GM23338 (cell line): ENCODE measurements around the gene KBTBD4. TPM values are rescaled to one million over a fixed set of nuclear protein-coding genes. Genes with fewer than 3 reads are reported as not detected.

Experiments used
- ATAC-seq: fragments of 200-7000 bp; cut with Tn5 transposase; 3 replicates; pipeline ENCODE4 v1.9.1; 2020
- DNase-seq: peaks from one replicate; pipeline ENCODE4 v3.0.0-alpha.2; 2015; ENCODE audit warnings: low spot score
- H2AFZ ChIP-seq: fragments of 200-600 bp; sonication (generic); 2 replicates; pipeline ENCODE4 v1.8.0; 2016; ENCODE audit warnings: antibody characterized with exemption, mild to moderate bottlenecking, moderate library complexity
- H3F3A ChIP-seq: fragments of 200-600 bp; sonication (generic); replicated peaks from 2 replicates; pipeline ENCODE4 v1.8.0; 2017; ENCODE audit warnings: antibody characterized with exemption, mixed run types, low read depth
- H3K27ac ChIP-seq: fragments of 200-600 bp; sonication (generic); 2 replicates; pipeline ENCODE4 v1.6.1; 2016; ENCODE audit warnings: low read depth
- H3K27me3 ChIP-seq: fragments of 200-600 bp; sonication (generic); 2 replicates; pipeline ENCODE4 v1.8.0; 2016; ENCODE audit warnings: mild to moderate bottlenecking, mixed run types, moderate library complexity; ENCODE audit not compliant: insufficient read depth
- H3K36me3 ChIP-seq: fragments of 200-600 bp; sonication (generic); 2 replicates; pipeline ENCODE4 v1.8.0; 2016; ENCODE audit warnings: mild to moderate bottlenecking; ENCODE audit not compliant: insufficient read depth
- H3K4me1 ChIP-seq: fragments of 200-600 bp; sonication (generic); 2 replicates; pipeline ENCODE4 v1.8.0; 2016; ENCODE audit warnings: mild to moderate bottlenecking, moderate library complexity; ENCODE audit not compliant: insufficient read depth
- H3K4me2 ChIP-seq: fragments of 200-600 bp; sonication (generic); 2 replicates; pipeline ENCODE4 v1.7.1; 2017; ENCODE audit warnings: mixed run types
- H3K4me3 ChIP-seq: fragments of 200-600 bp; sonication (generic); 2 replicates; pipeline ENCODE4 v1.6.1; 2016; ENCODE audit warnings: mixed run types
- H3K79me2 ChIP-seq: fragments of 200-600 bp; sonication (generic); replicated peaks from 2 replicates; pipeline ENCODE4 v1.8.0; 2017; ENCODE audit warnings: mild to moderate bottlenecking; ENCODE audit not compliant: insufficient read depth
- H3K9me2 ChIP-seq: fragments of 200-600 bp; sonication (generic); 2 replicates; pipeline ENCODE4 v1.8.0; 2017; ENCODE audit not compliant: insufficient read depth
- H4K20me1 ChIP-seq: fragments of 200-600 bp; sonication (generic); replicated peaks from 2 replicates; pipeline ENCODE4 v1.8.0; 2017; ENCODE audit warnings: mild to moderate bottlenecking; ENCODE audit not compliant: insufficient read depth
- H3K27ac Mint-ChIP-seq: 2 replicates; pipeline ENCODE4 v1.8.0; 2020; ENCODE audit warnings: inconsistent platforms, mild to moderate bottlenecking, moderate library complexity, mixed read lengths
- H3K27me3 Mint-ChIP-seq: 3 replicates; pipeline ENCODE4 v1.8.0; 2022; ENCODE audit warnings: low read depth, mild to moderate bottlenecking, moderate library complexity, mixed read lengths, inconsistent platforms; ENCODE audit not compliant: insufficient read depth, poor library complexity
- H3K36me3 Mint-ChIP-seq: 3 replicates; pipeline ENCODE4 v1.8.0; 2021; ENCODE audit warnings: low read depth, mild to moderate bottlenecking, inconsistent platforms, moderate library complexity, mixed read lengths
- H3K4me1 Mint-ChIP-seq: 3 replicates; pipeline ENCODE4 v1.8.0; 2020; ENCODE audit warnings: mild to moderate bottlenecking, inconsistent platforms, mixed read lengths
- H3K4me3 Mint-ChIP-seq: 3 replicates; pipeline ENCODE4 v1.8.0; 2021; ENCODE audit warnings: moderate library complexity, mild to moderate bottlenecking, inconsistent platforms, mixed read lengths
- H3K9me3 Mint-ChIP-seq: 3 replicates; pipeline ENCODE4 v1.8.0; 2020; ENCODE audit warnings: moderate library complexity, mild to moderate bottlenecking, inconsistent platforms, mixed read lengths
- CREB1 ChIP-seq: fragments of 250-450 bp; sonication (Bioruptor Pico); IDR thresholded peaks from 2 replicates; pipeline ENCODE4 v1.5.0; 2020; ENCODE audit warnings: low read depth, mild to moderate bottlenecking, moderate library complexity
- EZH2 ChIP-seq: fragments of 200-600 bp; sonication (generic); IDR thresholded peaks from one replicate; pipeline ENCODE4 v1.8.0; 2017; ENCODE audit warnings: antibody characterized with exemption, mild to moderate bottlenecking, low read depth; ENCODE audit not compliant: unreplicated experiment
- EZH2phosphoT487 ChIP-seq: fragments of 200-600 bp; sonication (generic); IDR thresholded peaks from one replicate; pipeline ENCODE4 v1.8.1; 2018; ENCODE audit warnings: antibody characterized with exemption; ENCODE audit not compliant: unreplicated experiment
- JUNB ChIP-seq: IDR thresholded peaks from one replicate; pipeline ENCODE4 v1.6.1; 2016; ENCODE audit warnings: antibody characterized with exemption; ENCODE audit not compliant: unreplicated experiment
- NANOG ChIP-seq: IDR thresholded peaks from 2 replicates; pipeline ENCODE4 v1.6.1; 2016; ENCODE audit warnings: antibody characterized with exemption, borderline replicate concordance
- POLR2AphosphoS5 ChIP-seq: IDR thresholded peaks from 2 replicates; pipeline ENCODE4 v1.6.1; 2016; ENCODE audit warnings: antibody characterized with exemption, low read depth
- STAT1 ChIP-seq: IDR thresholded peaks from one replicate; pipeline ENCODE4 v1.6.1; 2016; ENCODE audit warnings: antibody characterized with exemption; ENCODE audit not compliant: unreplicated experiment
- ZNF114 ChIP-seq: fragments of 250-450 bp; sonication (Bioruptor Pico); IDR thresholded peaks from 2 replicates; pipeline ENCODE4 v1.5.0; 2020; ENCODE audit warnings: mild to moderate bottlenecking, moderate library complexity
- ZNF331 ChIP-seq: fragments of 250-450 bp; sonication (Bioruptor Pico); IDR thresholded peaks from 2 replicates; pipeline ENCODE4 v1.5.0; 2020; ENCODE audit warnings: low read depth, mild to moderate bottlenecking, moderate library complexity
- polyA plus RNA-seq: library from polyadenylated mRNA; unstranded; fragments of >200 nt; fragmentation: Nextera tagmentation; extraction: Ambion mirVana; gene quantifications from 2 replicates; pipeline ENCODE4 v1.2.1, GENCODE V29; 2016
- total RNA-seq: library from RNA; depleted of rRNA; stranded (reverse); fragments of >200 nt; shearing (Covaris generic); gene quantifications from 2 replicates; pipeline ENCODE4 v1.2.3, GENCODE V29; 2014
- TF ChIP-seq, protein P1 (sequence below): IDR thresholded peaks from one replicate; pipeline ENCODE4 v1.6.1; 2018; ENCODE audit warnings: antibody characterized with exemption; ENCODE audit not compliant: unreplicated experiment
- TF ChIP-seq, protein P2 (sequence below): IDR thresholded peaks from 2 replicates; pipeline ENCODE4 v1.6.1; 2016; ENCODE audit warnings: antibody characterized with exemption
- TF ChIP-seq, protein P3 (sequence below): fragments of 250-450 bp; sonication (Bioruptor Pico); IDR thresholded peaks from 2 replicates; pipeline ENCODE4 v1.5.0; 2020; ENCODE audit warnings: mild to moderate bottlenecking, moderate library complexity

KBTBD4 gene
- total and polyA plus RNA-seq, 2 experiments from 2014 or later, result 5.8 to 16.6 TPM

DNA sequence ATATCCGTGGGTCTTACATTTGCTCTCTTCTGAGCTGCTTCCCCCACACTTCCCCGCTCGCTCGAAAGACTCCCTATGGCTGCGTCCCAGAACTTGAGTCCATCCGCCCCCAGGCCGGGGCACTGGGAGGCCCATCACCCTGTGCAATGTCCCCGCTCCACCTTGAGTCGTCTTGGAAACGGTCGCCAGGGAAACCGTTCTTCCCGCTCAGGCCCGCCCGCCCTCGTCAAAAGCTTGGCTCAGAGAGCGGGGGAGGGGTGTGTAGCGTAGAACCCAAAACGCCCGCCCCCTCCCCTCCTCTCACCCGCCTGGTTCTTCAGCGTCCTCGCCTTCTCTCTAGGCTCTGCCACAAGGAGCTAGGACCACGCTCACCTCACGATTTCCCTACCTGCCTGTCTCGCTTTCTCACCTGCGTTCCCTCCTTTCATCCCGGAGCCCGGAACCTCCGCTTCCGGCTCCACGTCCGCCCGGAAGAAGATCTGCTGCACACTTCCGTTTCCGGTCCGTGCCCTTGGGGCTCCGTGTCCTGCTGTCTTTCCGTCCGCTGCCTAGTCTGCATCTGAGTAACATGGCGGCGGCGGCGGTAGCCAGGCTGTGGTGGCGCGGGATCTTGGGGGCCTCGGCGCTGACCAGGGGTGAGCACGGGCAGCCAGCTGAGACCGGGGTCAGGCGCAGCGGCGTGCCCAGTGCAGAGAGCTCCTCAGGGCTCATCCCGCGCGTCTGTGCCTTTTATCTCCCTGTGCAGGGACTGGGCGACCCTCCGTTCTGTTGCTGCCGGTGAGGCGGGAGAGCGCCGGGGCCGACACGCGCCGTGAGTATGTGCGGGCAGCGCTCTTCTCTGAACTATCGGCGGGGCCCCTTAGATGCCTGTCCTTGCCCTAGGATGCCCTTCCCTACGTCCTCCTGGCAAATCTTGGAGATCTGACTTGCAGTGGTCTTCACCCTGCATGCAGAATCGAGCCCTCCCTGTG lies at the start of gene KBTBD4, which contains the start of gene NDUFS3 (continued):
- TF ChIP-seq STAT1, result no peak

DNA sequence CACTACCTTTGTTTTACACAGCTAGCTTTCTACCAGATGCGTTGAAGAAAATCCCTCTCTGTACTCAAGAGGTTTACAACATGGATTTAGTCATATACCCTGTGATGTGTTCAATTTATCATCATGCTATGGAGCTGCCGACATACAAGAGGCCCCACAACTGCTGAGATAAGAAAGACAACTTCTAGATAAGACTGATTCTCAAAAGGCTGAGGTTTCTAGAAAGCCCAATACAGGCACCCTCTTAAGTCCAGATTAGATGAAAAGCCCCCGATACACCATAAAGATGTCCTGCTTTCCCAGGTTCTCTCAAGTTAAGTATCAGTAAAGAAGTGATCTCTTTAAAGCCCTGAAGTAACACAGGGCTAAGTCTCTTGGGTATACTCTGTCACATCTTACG lies 49.3 kb upstream of the KBTBD4 start:
- Histone ChIP-seq H3K36me3 (peaks cover 52% of the 10 kb centered on the region), H3K27ac (no peak overlapping the region)
- H3K27me3 Mint-ChIP-seq, result peaks cover 2% of the 10 kb centered on the region
- TF ChIP-seq, protein P1, sequence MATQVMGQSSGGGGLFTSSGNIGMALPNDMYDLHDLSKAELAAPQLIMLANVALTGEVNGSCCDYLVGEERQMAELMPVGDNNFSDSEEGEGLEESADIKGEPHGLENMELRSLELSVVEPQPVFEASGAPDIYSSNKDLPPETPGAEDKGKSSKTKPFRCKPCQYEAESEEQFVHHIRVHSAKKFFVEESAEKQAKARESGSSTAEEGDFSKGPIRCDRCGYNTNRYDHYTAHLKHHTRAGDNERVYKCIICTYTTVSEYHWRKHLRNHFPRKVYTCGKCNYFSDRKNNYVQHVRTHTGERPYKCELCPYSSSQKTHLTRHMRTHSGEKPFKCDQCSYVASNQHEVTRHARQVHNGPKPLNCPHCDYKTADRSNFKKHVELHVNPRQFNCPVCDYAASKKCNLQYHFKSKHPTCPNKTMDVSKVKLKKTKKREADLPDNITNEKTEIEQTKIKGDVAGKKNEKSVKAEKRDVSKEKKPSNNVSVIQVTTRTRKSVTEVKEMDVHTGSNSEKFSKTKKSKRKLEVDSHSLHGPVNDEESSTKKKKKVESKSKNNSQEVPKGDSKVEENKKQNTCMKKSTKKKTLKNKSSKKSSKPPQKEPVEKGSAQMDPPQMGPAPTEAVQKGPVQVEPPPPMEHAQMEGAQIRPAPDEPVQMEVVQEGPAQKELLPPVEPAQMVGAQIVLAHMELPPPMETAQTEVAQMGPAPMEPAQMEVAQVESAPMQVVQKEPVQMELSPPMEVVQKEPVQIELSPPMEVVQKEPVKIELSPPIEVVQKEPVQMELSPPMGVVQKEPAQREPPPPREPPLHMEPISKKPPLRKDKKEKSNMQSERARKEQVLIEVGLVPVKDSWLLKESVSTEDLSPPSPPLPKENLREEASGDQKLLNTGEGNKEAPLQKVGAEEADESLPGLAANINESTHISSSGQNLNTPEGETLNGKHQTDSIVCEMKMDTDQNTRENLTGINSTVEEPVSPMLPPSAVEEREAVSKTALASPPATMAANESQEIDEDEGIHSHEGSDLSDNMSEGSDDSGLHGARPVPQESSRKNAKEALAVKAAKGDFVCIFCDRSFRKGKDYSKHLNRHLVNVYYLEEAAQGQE, result no peak
- TF ChIP-seq CREB1 (CRISPR knock-in tag) (no peak), STAT1 (no peak), POLR2AphosphoS5 (no peak), ZNF114 (CRISPR knock-in tag) (no peak), NANOG (no peak), JUNB (no peak), EZH2 (no peak), EZH2phosphoT487 (no peak), ZNF331 (CRISPR knock-in tag) (no peak)
- TF ChIP-seq, protein P2, sequence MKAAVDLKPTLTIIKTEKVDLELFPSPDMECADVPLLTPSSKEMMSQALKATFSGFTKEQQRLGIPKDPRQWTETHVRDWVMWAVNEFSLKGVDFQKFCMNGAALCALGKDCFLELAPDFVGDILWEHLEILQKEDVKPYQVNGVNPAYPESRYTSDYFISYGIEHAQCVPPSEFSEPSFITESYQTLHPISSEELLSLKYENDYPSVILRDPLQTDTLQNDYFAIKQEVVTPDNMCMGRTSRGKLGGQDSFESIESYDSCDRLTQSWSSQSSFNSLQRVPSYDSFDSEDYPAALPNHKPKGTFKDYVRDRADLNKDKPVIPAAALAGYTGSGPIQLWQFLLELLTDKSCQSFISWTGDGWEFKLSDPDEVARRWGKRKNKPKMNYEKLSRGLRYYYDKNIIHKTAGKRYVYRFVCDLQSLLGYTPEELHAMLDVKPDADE, result no peak
- TF ChIP-seq, protein P3, sequence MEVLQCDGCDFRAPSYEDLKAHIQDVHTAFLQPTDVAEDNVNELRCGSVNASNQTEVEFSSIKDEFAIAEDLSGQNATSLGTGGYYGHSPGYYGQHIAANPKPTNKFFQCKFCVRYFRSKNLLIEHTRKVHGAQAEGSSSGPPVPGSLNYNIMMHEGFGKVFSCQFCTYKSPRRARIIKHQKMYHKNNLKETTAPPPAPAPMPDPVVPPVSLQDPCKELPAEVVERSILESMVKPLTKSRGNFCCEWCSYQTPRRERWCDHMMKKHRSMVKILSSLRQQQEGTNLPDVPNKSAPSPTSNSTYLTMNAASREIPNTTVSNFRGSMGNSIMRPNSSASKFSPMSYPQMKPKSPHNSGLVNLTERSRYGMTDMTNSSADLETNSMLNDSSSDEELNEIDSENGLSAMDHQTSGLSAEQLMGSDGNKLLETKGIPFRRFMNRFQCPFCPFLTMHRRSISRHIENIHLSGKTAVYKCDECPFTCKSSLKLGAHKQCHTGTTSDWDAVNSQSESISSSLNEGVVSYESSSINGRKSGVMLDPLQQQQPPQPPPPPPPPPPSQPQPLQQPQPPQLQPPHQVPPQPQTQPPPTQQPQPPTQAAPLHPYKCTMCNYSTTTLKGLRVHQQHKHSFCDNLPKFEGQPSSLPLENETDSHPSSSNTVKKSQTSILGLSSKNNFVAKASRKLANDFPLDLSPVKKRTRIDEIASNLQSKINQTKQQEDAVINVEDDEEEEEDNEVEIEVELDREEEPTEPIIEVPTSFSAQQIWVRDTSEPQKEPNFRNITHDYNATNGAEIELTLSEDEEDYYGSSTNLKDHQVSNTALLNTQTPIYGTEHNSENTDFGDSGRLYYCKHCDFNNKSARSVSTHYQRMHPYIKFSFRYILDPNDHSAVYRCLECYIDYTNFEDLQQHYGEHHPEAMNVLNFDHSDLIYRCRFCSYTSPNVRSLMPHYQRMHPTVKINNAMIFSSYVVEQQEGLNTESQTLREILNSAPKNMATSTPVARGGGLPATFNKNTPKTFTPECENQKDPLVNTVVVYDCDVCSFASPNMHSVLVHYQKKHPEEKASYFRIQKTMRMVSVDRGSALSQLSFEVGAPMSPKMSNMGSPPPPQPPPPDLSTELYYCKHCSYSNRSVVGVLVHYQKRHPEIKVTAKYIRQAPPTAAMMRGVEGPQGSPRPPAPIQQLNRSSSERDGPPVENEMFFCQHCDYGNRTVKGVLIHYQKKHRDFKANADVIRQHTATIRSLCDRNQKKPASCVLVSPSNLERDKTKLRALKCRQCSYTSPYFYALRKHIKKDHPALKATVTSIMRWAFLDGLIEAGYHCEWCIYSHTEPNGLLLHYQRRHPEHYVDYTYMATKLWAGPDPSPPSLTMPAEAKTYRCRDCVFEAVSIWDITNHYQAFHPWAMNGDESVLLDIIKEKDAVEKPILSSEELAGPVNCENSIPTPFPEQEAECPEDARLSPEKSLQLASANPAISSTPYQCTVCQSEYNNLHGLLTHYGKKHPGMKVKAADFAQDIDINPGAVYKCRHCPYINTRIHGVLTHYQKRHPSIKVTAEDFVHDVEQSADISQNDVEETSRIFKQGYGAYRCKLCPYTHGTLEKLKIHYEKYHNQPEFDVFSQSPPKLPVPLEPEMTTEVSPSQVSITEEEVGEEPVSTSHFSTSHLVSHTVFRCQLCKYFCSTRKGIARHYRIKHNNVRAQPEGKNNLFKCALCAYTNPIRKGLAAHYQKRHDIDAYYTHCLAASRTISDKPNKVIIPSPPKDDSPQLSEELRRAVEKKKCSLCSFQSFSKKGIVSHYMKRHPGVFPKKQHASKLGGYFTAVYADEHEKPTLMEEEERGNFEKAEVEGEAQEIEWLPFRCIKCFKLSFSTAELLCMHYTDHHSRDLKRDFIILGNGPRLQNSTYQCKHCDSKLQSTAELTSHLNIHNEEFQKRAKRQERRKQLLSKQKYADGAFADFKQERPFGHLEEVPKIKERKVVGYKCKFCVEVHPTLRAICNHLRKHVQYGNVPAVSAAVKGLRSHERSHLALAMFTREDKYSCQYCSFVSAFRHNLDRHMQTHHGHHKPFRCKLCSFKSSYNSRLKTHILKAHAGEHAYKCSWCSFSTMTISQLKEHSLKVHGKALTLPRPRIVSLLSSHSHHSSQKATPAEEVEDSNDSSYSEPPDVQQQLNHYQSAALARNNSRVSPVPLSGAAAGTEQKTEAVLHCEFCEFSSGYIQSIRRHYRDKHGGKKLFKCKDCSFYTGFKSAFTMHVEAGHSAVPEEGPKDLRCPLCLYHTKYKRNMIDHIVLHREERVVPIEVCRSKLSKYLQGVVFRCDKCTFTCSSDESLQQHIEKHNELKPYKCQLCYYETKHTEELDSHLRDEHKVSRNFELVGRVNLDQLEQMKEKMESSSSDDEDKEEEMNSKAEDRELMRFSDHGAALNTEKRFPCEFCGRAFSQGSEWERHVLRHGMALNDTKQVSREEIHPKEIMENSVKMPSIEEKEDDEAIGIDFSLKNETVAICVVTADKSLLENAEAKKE (CRISPR knock-in tag), result no peak

More for the DNA sequence above, 49.3 kb upstream of the KBTBD4 start:
- Histone ChIP-seq H3K79me2 (no peaks in the 10 kb centered on the region), H4K20me1 (peaks cover 12% of the 10 kb centered on the region), H3K4me1 (no peaks in the 10 kb centered on the region), H3K27me3 (no peaks in the 10 kb centered on the region), H2AFZ (no peak overlapping the region), H3F3A (no peaks in the 10 kb centered on the region), H3K9me2 (no peaks in the 10 kb centered on the region), H3K4me3 (no peak overlapping the region), H3K4me2 (no peak overlapping the region)
- no peak for DNase-seq
- no peaks in the 10 kb centered on the region for H3K4me1 Mint-ChIP-seq
- no peak for ATAC-seq
- H3K9me3 Mint-ChIP-seq, result no peaks in the 10 kb centered on the region
- H3K36me3 Mint-ChIP-seq, result peaks cover 75% of the 10 kb centered on the region
- no peak overlapping the region for H3K4me3 Mint-ChIP-seq
- no peak overlapping the region for H3K27ac Mint-ChIP-seq
